Tongue (tissue), 2 donors: ENCODE results near the gene ANKRD55. TPM values are rescaled to one million over a fixed set of nuclear protein-coding genes. Genes with fewer than 3 reads are reported as not detected.
"Not testable (repeated sequence)": the region's sequence is repeated elsewhere in the genome, so short reads cannot be mapped to it uniquely, and the experiment has no call there.

ENCODE experiments used
- DNase-seq: peaks from one replicate; pipeline ENCODE4 v3.0.0-alpha.2; 2015
- total RNA-seq: library from RNA; depleted of rRNA; stranded (reverse); fragments of >200 nt; gene quantifications from one replicate; pipeline ENCODE4 v1.2.3, GENCODE V29; 2014

ANKRD55 gene
- total RNA-seq, 1 donor from 2014 or later: not detected

DNA sequence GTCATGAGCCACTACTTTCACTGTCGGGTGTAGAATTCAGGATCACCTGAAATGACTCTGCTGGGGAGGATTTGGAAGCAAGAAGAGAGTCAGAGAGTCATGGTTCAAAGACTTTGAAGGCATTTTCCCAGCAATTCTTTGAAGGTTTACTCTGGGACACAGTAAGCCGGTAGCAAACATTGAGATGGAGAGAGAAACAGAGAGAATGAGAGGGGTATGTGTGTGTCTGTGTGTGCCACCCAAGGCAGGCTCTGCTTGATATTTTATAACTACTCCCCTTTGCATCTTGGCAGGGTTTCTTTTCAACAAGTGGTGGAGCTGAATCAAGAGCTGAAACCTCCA is 89.8 kb downstream of the ANKRD55 start:
- DNase-seq: no peak

DNA sequence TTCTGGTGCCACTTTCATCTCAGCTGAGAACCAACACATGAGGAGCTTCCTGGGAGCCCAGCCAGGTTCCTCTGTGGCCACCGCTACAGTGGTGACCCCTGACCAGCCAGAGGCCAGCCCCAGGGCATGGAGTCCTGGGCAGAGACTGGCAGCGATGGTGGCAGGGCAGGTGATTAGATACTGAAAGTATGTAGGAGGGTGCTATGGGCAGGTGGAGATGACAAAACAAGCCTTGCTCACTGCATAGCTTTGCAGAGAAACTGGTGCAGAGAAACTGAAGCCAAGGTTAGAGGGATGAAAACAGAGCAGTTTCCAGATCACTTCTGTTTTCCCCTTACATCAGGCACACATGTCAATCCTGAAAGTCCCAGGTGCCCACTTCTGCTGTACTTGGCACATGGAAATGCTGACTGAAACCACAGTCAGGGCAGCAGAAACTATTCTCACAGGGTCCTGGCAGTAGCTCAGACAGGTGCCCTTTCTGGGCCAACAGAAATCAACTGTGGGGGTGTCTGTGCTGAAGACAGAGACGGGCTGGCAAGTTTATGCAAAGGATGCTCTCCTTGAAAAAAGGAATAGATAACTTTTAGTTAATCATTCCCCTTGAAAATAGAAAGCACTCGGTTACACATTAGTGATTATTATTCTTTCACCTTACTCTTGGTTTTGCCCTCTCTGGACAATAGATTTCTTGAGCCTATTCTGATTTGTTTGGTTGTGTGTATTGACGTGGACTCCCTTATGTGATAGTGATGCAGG is 90.3 kb downstream of the ANKRD55 start:
- no peak for DNase-seq

DNA sequence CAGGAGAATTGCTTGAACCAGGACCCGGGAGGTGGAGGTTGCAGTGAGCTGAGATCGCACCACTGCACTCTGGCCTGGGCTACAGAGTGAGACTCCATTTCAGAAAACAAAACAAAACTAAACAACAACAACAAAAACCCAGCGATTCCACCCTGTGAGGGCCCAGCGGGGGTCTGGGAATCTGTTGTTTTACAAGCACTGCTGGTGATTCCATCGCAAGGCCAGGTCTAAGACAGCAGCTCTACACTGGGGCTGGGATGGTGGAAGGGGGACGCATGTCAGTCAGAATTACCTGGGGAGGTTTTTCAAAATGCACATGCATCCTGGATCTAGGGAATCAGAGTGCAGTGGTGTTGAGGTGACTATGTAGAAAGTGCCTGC is 90.9 kb downstream of the ANKRD55 start:
- no peak for DNase-seq

DNA sequence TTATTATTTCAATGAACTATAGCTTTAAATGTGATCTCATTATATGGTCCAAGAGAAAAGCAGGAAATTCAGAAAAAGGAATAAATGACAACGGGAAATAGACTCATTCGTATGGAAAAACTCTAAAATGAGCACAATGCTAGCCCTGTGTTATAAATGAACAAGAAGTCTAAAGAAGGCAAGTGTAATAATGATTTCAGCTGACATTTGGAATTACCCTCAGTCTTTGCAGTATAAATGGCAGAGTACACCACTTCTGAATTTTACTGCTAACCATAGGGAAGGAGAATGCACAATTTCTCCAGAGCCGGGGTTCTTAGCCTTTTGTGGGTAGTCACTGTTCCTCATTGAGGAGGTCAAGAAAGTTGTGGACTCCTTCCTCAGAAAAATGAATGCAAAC is 93.1 kb downstream of the ANKRD55 start:
- no peak for DNase-seq

DNA sequence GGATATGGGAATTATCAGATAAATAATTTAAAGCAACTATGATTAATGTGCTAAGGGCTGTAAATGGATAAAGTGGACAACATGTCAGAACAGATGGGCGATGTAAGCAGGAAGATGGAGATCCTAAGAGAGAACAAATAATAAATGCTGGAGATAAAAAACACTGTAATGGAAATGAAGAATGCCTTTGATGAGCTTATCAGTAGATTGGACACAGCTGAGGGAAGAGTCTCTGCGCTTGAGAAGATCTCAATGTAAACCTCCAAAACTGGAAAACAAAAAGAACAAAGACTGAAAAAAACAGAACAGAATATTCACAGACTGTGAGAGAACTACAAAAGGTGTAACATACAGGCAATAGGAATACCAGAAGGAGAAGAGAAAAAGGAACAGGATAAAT is 102.5 kb downstream of the ANKRD55 start:
- no peak for DNase-seq

DNA sequence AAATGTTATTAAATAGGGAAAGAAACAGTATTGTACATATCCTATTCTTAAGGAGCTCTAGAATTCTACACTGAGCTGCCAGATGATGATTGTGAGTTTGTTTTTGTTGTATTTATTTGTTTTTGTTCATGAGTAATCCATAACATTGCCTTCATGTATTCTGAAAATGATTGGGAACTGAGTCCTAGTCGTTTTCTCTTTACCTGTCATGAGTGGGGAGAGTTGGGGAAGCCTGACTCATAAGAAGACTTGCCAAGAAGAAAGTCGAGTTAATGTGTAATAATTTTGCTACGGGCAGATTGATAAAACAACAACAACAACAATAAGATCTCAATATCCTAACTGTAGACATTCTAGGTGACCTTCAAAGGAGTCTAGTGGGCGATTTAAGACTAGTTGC is 103.8 kb downstream of the ANKRD55 start:
- DNase-seq: no peak

DNA sequence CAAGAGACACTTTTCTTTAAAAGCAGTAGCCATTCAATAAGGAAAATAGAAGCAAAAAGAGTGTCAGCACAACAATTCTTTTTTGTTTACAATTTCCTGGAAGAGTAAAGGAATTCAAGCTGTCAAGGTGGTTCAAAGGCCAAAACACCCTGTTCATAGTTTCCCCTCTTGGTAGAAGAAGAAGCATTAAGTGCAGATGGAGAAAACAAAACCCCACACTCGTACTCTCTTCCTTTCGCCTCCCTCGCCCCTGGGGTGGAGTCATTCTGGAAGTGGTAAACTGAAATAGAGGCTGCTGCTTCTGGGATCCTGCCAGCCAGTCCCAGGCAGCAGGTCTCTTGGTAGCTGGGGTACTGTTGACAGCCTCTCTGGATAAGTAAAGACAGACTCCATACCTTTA is 105.0 kb downstream of the ANKRD55 start:
- DNase-seq: no peak

DNA sequence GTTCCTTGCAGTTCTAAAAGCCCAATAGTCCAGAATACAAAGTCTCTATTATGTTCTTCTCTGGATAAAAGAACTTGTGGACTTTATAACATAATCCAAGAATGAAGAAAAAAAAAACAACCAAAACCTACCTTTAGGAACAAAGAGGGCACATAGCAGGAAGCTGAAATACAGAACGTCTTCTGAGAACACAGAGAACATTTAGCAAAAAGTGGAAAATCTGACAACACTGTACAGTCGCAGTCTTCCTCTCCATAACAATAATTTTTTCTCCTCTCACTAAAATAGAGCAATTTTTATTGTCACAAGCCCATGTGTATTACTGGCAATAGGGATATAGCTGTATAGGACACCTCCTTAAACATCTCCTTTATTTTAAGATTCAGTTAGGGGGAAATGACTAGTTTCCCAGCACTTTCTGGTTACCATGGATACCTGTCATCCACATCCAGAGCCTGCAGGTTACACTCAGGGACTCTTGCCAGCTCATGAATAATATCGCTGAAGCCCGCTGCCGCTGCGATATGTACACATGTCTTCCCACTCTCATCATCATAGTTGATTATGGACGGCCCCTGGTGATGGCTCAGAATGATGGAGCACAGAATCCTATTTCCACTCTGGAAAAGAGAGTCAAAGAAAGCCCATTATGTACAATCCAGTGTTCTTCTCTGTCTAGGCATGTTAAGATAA is 106.5 kb downstream of the ANKRD55 start:
- peak; percentile 28 for DNase-seq

DNA sequence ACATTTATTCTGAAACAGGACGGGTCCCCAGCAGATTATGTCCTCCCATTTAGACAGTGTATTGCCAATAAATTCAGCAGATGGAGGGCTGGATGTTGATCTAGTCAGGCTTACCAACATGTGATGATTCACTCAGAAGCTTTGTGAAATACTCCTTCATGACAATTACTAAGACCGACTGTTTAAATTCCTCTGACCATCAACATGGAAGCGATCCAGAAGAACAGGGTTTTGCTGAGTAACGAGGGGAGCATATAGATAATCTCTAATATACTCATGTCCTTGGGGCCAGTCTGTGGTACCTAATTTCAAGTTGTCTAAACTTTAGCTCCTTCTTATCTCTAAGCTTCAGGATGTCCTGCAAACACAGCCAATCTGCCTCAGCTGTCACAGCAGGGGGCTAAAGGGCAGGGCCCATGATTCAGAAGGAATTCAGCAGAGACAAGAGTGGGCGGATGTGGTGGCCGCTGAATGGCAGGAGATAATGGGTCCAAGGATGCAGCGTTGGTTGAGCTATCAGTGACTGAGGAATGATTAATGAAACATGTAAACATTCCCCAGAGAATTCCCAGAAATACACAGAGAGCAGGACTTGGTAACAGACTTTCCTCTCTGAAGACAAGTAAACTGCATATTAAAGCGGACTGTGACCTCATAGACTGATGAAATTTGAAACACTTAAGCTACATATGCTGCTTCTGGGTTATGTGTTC is 109.4 kb downstream of the ANKRD55 start:
- peak; percentile 27 for DNase-seq

DNA sequence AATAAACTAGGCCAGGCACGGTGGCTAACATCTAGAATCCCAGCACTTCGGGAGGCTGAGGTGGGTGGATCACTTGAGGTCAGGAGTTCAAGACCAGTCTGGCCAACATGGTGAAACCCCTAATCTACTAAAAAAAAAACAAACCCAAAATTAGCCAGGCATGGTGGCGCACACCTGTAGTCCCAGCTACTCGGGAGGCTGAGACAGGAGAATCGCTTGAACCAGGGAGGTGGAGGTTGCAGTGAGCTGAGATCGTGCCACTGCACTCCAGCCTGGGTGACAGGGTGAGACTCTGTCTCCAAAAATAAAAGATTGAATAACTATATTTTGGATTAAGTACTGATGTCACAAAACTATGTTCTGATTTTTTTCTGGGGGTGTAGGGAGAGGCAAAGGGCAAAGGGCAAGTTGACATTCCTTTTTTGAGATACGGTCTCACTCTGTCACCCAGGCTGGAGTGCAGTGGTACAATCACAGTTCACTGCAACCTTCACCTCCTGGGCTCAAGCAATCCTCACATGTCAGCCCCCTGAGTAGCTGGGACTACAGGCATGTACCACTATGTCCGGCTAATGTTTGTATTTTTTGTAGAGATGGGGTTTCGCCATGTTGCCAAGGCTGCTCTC is 110.7 kb downstream of the ANKRD55 start:
- not testable (repeated sequence) for DNase-seq

DNA sequence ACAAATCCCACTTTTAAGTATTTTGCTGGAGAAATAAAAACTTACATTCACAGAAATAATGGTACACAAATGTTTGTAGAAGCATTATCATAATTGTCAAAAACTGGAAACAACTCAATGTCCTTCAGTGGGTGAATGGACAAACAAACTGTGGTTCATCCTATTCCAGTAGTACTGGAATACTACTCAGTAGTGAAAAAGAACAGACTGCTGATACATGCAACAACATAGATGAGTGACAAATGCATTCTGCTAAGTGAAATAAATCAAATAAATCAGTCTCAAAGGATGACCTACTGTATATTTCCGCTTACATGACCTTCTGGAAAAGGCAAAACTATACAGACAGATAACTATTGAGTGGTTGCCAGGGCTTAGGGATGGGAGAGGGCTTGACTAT is 114.1 kb downstream of the ANKRD55 start:
- DNase-seq: no peak

DNA sequence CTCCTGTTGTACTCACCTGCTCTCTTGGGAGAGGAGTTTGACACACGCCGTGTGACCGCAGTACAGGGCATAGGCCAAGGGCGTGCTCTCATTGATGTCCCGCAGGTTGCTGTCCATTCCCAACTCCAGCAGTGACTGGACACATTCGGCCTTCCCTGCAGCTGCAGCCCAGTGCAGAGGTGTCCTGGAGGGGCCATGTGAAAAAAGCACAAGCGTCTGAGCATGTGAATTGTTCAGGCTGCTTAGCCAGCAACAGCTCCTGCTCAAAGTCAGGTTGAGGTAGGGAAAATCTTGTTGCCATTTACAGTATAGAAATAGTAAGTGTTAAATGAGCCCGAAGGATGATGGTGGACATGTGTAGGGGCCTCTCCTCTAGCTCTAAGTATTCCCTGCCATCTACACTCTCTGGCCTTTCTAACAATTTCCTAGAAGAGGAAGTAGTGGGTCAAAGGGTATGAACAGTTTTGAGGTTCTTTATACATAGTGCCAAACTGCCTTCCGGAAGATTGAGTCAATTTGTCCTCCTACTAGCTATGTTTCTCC is 116.5 kb downstream of the ANKRD55 start:
- no peak for DNase-seq

DNA sequence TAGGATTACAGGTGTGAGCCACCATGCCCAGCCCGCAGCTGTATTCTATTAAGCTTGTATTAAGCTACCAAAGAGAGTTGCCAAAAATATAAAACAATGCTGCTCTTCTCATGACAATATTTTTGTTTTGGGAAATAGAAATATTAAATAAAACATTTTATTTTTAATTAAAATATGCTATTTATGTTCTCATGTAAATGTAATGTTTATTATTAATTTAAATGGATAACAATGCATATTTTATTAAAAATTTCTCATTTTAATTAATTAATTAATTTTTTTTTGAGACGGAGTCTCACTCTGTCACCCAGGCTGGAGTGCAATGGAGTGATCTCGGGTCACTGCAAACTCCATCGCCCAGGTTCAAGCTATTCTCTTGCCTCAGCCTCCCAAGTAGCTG is 117.5 kb downstream of the ANKRD55 start:
- DNase-seq: no peak

DNA sequence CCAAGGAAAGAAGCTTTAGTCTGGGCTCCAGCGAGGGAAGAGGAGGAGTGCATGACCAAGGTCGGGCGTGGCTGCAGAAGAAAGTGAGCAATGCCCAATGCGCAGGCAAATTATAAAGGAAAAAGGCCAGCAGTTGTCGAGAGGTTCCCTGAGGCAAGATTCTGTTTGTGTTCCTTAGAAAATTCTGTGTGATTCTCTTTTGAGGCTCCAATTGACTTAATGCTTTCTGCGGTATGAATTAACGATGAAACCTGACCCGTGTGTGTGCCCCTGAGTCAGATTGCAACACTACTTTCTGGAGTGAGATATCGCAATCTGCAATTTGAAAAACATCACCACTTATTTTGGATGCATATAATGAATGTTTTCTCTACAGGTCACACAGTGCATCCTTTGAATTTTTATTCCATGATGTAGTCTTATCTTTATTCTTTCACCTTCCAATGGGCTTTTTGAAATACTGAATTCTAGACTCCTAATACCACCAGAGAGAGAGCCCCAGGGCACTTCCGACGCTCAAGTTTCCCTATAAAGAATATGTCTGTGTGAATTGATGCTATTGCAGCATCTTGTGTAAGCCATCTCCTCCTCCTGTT is 120.5 kb downstream of the ANKRD55 start:
- no peak for DNase-seq

DNA sequence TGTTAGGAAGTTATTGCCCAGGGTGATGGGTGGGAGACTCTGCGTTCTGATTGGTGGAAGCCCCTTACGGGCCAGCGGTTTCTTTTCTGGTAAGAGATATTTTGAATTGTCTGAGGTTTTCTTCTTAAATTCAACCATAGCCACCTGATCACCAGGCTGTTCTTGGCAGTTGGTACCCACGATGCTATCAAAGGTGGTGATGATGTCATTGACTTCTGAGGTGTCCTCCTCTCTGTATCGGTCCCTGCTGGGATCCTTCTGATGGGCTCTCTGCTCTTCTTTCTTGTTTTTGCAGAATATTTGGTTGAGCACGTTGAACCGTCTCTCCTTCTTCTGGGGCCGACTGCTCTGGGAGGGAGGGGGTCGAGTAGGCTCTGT is 121.7 kb downstream of the ANKRD55 start:
- DNase-seq: no peak

DNA sequence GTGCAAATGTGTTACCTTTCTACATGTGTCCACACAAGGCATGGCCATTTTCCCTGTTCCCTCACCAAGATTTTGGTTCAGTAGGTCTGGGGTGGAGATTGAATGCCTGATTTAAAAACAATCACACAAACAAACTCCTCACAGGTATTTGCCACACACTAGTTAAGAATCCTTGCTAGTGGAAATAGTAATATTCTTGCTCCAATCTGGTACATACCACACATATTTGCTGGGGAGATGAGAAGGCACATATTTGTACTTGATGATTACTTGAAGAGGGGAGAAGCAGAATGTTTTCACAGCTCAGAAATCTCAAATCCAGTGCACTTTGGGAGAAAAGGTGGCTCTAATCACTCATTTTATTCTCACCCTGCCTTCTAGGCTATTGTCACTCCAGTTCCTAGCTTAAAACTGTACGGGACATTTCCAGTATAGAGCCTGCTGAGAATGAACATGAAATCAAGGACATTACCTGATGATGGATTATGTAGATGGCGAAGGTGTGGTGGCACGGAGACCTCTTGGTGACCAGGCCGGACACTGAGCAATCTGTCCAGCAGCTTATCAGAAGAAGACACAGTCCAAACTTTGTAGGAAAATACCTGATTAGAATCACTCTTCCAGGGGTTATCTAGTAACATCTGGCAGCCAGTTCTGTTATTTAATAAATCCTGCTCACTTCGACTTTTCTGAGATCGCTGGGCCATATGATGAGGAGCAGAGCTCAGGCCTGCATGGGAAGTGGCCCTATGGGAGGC is 122.3 kb downstream of the ANKRD55 start:
- no peak for DNase-seq

DNA sequence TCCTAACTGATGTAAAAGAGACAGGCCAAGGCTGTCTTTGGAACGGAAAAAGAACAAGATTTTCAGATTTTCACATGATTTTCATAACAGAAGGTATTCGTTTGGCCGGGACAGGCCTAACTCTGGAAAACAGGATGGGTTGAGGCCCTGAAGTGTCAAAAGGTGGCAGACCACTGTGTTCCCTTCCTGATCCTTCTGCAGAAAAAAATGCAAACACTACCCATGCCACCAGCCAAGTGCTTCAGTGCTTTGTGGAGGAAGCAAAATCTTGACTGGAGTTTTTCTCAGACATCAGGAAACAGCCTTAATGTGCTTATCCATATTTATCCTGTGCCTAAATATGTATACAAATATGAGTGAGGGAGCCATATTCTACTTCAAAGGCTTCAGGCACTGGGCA is 124.9 kb downstream of the ANKRD55 start:
- no peak for DNase-seq

DNA sequence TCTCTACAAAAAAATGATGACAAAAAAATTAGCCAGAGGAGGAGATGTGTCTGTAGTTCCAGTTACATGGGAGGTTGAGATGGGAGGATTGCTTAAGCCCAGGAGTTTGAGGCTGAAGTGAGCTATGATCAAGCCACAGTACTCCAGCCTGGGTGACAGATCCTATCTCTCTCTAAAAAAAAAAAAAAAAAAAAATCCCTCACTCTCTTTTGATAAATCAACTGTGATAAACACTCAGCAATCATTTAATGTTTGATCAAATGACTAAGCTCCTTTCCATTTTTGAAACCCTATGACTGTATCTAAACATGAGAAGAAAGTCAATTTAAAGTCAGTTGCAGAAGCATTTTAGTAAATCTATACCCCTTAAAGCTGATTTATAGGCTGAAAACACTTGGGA is 126.3 kb downstream of the ANKRD55 start:
- no peak for DNase-seq

DNA sequence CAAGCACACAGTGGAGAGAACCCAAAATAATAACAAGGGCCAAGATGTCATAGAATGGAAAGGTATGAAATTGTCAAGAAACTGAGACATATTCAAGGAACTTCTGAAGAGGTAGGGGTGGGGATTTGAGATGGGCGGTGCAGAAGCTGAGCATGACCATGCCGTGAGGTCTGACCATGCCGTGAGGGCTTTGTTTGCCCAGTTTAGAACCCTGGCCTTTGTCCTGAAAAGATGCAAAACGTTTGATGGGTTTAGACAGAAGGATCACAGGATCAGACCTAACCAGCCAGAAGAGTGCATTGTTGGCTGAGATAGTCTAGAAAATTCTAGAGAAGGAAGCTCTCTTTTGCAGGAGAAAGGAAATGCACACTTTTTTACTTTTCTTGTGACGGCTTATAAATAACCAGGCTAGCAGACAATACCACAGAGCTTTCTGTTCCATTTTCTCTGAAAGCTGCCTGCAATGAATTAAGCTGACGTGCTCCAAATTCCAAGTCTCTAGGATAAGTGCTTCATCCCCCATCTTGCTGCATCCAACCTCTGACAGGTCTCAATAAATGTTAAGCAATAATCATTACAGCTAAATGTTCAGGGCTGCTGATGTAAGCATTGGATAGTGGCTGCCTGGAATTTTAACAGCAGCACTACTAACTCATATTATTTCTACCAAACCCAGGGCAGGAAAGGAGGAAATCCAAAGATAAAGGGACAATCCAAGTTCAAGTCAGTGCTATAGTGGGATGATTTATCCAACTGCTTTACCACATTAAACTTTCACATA is 127.4 kb downstream of the ANKRD55 start:
- DNase-seq: no peak

DNA sequence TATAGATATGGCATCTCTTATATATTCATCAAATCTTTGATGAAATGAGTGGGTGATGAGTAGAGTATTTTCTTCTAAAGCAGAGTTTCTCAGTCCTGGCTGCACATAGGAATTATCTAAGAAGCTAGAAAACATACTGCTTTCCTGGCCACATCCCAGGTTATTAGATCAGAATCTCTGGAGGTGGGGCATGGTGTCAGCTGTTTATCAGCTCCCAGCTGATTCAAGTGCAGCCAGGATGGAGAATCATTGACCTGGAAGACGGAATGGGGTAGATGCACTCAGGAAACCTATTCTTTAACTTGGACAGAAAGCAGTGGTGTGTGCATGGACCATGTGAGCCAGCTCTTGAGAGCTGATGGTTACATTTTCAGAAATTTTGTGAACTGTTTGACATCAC is 130.2 kb downstream of the ANKRD55 start:
- DNase-seq: peak; percentile 25

DNA sequence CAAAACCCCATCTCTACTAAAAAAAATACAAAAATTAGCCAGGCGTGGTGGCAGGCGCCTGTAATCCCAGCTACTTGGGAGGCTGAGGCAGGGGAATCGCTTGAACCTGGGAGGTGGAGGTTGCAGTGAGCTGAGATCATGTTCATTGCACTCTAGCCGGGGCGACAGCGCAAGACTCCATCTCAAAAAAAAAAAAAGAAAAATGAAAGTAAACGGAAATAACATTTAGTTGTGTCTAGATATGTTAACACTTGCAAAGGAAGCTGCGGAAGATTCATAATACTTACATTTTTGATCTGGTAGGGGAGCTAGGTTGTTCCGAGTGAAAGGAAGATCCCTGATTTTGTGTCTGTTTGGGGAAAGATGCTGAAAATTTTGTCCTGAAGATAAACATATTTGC is 130.9 kb downstream of the ANKRD55 start:
- DNase-seq: not testable (repeated sequence)
